ENCODE data around the gene SLMAP. TPM values are rescaled to one million over a fixed set of nuclear protein-coding genes. Genes with fewer than 3 reads are reported as not detected.

SLMAP gene
- total RNA-seq, 1 experiment from 2014 or later, result 49.2 TPM

GRCh38 chr3:57718118-57718517 lies 38.0 kb upstream of the SLMAP start:
- in situ Hi-C loops (cut with HindIII; ENCODE audit: low pct_unique_long_range_greater_than_20kb, low sequenced_read_pairs), result no loop called here
- H3K4me3 ChIP-seq (ENCODE audit: low read depth in 2 of 2, low read length in 2 of 2), result no peak overlapping the region
- BruUV-seq (replicated peaks), result no TSS peak
- TF ChIP-seq SIN3A (IDR thresholded peaks at IDR 0.05; ENCODE audit: borderline replicate concordance, insufficient read depth, low read depth, low read length) (no peak), POLR2AphosphoS5 (IDR thresholded peaks at IDR 0.05; ENCODE audit: low read depth, low read length) (no peak), REST (IDR thresholded peaks at IDR 0.05; ENCODE audit: insufficient read depth in 1 of 2, low read depth in 2 of 2, low read length in 1 of 2) (no peak), TCF7L2 (IDR thresholded peaks at IDR 0.05; ENCODE audit: low read depth, low read length) (no peak)
- TF ChIP-seq, protein P1, sequence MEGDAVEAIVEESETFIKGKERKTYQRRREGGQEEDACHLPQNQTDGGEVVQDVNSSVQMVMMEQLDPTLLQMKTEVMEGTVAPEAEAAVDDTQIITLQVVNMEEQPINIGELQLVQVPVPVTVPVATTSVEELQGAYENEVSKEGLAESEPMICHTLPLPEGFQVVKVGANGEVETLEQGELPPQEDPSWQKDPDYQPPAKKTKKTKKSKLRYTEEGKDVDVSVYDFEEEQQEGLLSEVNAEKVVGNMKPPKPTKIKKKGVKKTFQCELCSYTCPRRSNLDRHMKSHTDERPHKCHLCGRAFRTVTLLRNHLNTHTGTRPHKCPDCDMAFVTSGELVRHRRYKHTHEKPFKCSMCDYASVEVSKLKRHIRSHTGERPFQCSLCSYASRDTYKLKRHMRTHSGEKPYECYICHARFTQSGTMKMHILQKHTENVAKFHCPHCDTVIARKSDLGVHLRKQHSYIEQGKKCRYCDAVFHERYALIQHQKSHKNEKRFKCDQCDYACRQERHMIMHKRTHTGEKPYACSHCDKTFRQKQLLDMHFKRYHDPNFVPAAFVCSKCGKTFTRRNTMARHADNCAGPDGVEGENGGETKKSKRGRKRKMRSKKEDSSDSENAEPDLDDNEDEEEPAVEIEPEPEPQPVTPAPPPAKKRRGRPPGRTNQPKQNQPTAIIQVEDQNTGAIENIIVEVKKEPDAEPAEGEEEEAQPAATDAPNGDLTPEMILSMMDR (IDR thresholded peaks at IDR 0.05), result no peak
- no peak for DNase-seq (ENCODE audit: low read depth, low spot score)
- no peaks in the 10 kb centered on the region for H3K9me3 ChIP-seq (ENCODE audit: control insufficient read depth, insufficient read depth, low read depth, low read length)
- no peak overlapping the region for H3K27ac ChIP-seq (ENCODE audit: low read length)
- H3K27me3 ChIP-seq (ENCODE audit: control insufficient read depth, insufficient read depth, low read length), result no peaks in the 10 kb centered on the region
- intact Hi-C loops (cut with micrococcal nuclease; ENCODE audit: unreplicated experiment), result no loop called here
- no peaks in the 10 kb centered on the region; the same call in 1 of the 2 replicates for H3K36me3 ChIP-seq (ENCODE audit: control insufficient read depth, insufficient read depth, low read length)
- no peaks in the 10 kb centered on the region for H3K4me1 ChIP-seq (ENCODE audit: control insufficient read depth, insufficient read depth, low read length)
- no peak for ATAC-seq
- ChIA-PET CTCF (no interaction called here), POLR2A (no interaction called here)

- in situ Hi-C loops (cut with HindIII; ENCODE audit: low pct_unique_long_range_greater_than_20kb, low sequenced_read_pairs), result no loop called here
- ChIA-PET CTCF (no interaction called here), POLR2A (no interaction called here)
Observed at GRCh38 chr3:57726397-57726796, 29.7 kb upstream of the SLMAP start.

More at GRCh38 chr3:57726397-57726796, 29.7 kb upstream of the SLMAP start:
- no TSS peak for BruUV-seq (replicated peaks)
- Histone ChIP-seq H3K27me3 (ENCODE audit: control insufficient read depth, insufficient read depth, low read length) (no peaks in the 10 kb centered on the region), H3K9me3 (ENCODE audit: control insufficient read depth, insufficient read depth, low read depth, low read length) (no peaks in the 10 kb centered on the region), H3K4me1 (ENCODE audit: control insufficient read depth, insufficient read depth, low read length) (no peaks in the 10 kb centered on the region), H3K36me3 (ENCODE audit: control insufficient read depth, insufficient read depth, low read length) (no peaks in the 10 kb centered on the region; the same call in 1 of the 2 replicates), H3K4me3 (ENCODE audit: low read depth in 2 of 2, low read length in 2 of 2) (no peak overlapping the region), H3K27ac (ENCODE audit: low read length) (no peak overlapping the region)
- no peak for DNase-seq (ENCODE audit: low read depth, low spot score)
- intact Hi-C loops (cut with micrococcal nuclease; ENCODE audit: unreplicated experiment), result no loop called here
- ATAC-seq, result no peak
- TF ChIP-seq TCF7L2 (IDR thresholded peaks at IDR 0.05; ENCODE audit: low read depth, low read length) (no peak), POLR2AphosphoS5 (IDR thresholded peaks at IDR 0.05; ENCODE audit: low read depth, low read length) (no peak), REST (IDR thresholded peaks at IDR 0.05; ENCODE audit: insufficient read depth in 1 of 2, low read depth in 2 of 2, low read length in 1 of 2) (no peak)
